SK-N-MC (cell line): ENCODE data around the gene NOCT.

ENCODE experiments used
- EZH2 ChIP-seq: fragments of 200-600 bp; sonication (generic); IDR thresholded peaks from one replicate; pipeline ENCODE4 v1.6.1; 2017; ENCODE audit warnings: antibody characterized with exemption
- FOXP2 ChIP-seq: optimal IDR thresholded peaks from 2 replicates; pipeline ENCODE3; 2011; ENCODE audit warnings: mild to moderate bottlenecking, moderate library complexity; ENCODE audit not compliant: insufficient read depth; ENCODE audit errors: extremely low read length, control extremely low read depth
- POLR2AphosphoS5 ChIP-seq: IDR thresholded peaks from 2 replicates; pipeline ENCODE4 v1.6.1; 2012; ENCODE audit warnings: mild to moderate bottlenecking, low read depth, low read length, borderline replicate concordance

- TF ChIP-seq EZH2 (no peak), POLR2AphosphoS5 (no peak), FOXP2 (no peak)
Measured at GRCh38 chr4:139092271-139092670, 76.7 kb downstream of the NOCT start.
